GM20000 (cell line): ENCODE measurements around the gene CDK5RAP2.

Source experiments
- DNase-seq: peaks from one replicate; pipeline ENCODE4 v3.0.0; 2012; ENCODE audit warnings: low spot score
- CTCF ChIP-seq: IDR thresholded peaks from 2 replicates; pipeline ENCODE4 v1.5.1; 2012; ENCODE audit warnings: mild to moderate bottlenecking, control low read depth; ENCODE audit errors: extremely low read depth, missing control alignments

The CDK5RAP2 gene

GRCh38 chr9:120434532-120434931 lies 145.4 kb downstream of the CDK5RAP2 start:
- no peak for DNase-seq
- TF ChIP-seq CTCF = no peak

GRCh38 chr9:120433701-120434100 lies 146.3 kb downstream of the CDK5RAP2 start:
- no peak for TF ChIP-seq CTCF
- DNase-seq = no peak

- TF ChIP-seq CTCF = no peak
- DNase-seq = no peak
Observed at GRCh38 chr9:120432600-120432999, 147.4 kb downstream of the CDK5RAP2 start.

GRCh38 chr9:120431268-120431667 lies 148.7 kb downstream of the CDK5RAP2 start:
- DNase-seq = no peak
- TF ChIP-seq CTCF = no peak

- TF ChIP-seq CTCF = no peak
- no peak for DNase-seq
Observed at GRCh38 chr9:120424248-120424647, 155.7 kb downstream of the CDK5RAP2 start.

GRCh38 chr9:120423812-120424211 lies 156.2 kb downstream of the CDK5RAP2 start:
- no peak for TF ChIP-seq CTCF
- no peak for DNase-seq

- no peak for TF ChIP-seq CTCF
- DNase-seq = no peak
Observed at GRCh38 chr9:120421977-120422376, 158.0 kb downstream of the CDK5RAP2 start.
